ENCODE results near the gene TIAM2. TPM values are rescaled to one million over a fixed set of nuclear protein-coding genes. Genes with fewer than 3 reads are reported as not detected.

TIAM2 gene
- total and polyA plus RNA-seq, 10 of the 15 experiments (the other 5 are each of a cell fraction or from before 2014, with no cell fraction given): 1.1 to 10.5 (median 2.3) TPM

- TF ChIP-seq ATF7 (IDR thresholded peaks at IDR 0.05; ENCODE audit: low read depth): no peak
- no peak for TF ChIP-seq ZBTB11 (CRISPR knock-in tag; IDR thresholded peaks at IDR 0.05)
- TF ChIP-seq ZNF274 (IDR thresholded peaks at IDR 0.05; ENCODE audit: insufficient read depth, insufficient read length): no peak
- no peak for TF ChIP-seq PAX5 (IDR thresholded peaks at IDR 0.05; ENCODE audit: borderline replicate concordance, low read depth, low read length)
- no peak for TF ChIP-seq RUNX3 (IDR thresholded peaks at IDR 0.05; ENCODE audit: low read length)
- no peak for TF ChIP-seq HDAC6 (IDR thresholded peaks at IDR 0.05; ENCODE audit: unreplicated experiment)
- TF ChIP-seq BHLHE40 (IDR thresholded peaks at IDR 0.05; ENCODE audit: borderline replicate concordance in 1 of 2, low read depth in 2 of 2, low read length in 1 of 2): no peak
- no peak for TF ChIP-seq MTA3 (IDR thresholded peaks at IDR 0.05; ENCODE audit: borderline replicate concordance, low read length)
- no peak for TF ChIP-seq POLR2A (IDR thresholded peaks at IDR 0.05; ENCODE audit: low read depth, low read length)
- TF ChIP-seq ZNF207 (IDR thresholded peaks at IDR 0.05; ENCODE audit: borderline replicate concordance): no peak
- no peak for TF ChIP-seq E2F8 (IDR thresholded peaks at IDR 0.05; ENCODE audit: low read depth, partially characterized antibody)
- H3K27ac ChIP-seq (ENCODE audit: control insufficient read depth, insufficient read depth): no peak overlapping the region
- in situ Hi-C loops (cut with MboI): no loop called here
- ChIA-PET SMC1A (ENCODE audit: uncharacterized antibody, unreplicated experiment) (interaction anchor here (1.1 to 3.6 kb wide), 4 partner anchors 8 to 351 kb away, joined by 3 to 15 read pairs (median 12); no protein-coding TSS in a partner anchor), RAD21 (ENCODE audit: unreplicated experiment) (interaction anchor here (0.9 to 3.0 kb wide), 4 partner anchors 11 to 88 kb away, joined by 3 to 13 read pairs (median 4); no protein-coding TSS in a partner anchor), CTCF (interaction anchor here (1.3 to 2.8 kb wide), 3 partner anchors 8 to 28 kb away, joined by 3 to 6 read pairs (median 3); no protein-coding TSS in a partner anchor), POLR2A (interaction anchor here (0.6 kb wide), 1 partner anchor 81 kb away, joined by 4 read pairs; no protein-coding TSS in a partner anchor)
- no peaks in the 10 kb centered on the region for H4K20me1 ChIP-seq (ENCODE audit: control insufficient read depth, insufficient read depth)
- no peak overlapping the region for H3K9ac ChIP-seq (ENCODE audit: control insufficient read depth, insufficient read depth, low read length)
- no peak overlapping the region for H2AFZ ChIP-seq (ENCODE audit: control insufficient read depth, low read depth, low read length)
- FAIRE-seq (no peak), ATAC-seq (no peak), DNase-seq (ENCODE audit: low read depth, low spot score) (no peak)
- H3K9me3 ChIP-seq (replicated peaks; ENCODE audit: control insufficient read depth, insufficient read depth, low read length): no peaks in the 10 kb centered on the region
- H3K4me2 ChIP-seq (ENCODE audit: control insufficient read depth, insufficient read depth): no peak overlapping the region
- intact Hi-C loops (cut with micrococcal nuclease; ENCODE audit: unreplicated experiment): no loop called here
- no peak overlapping the region for H3K4me3 ChIP-seq
- H3K27me3 ChIP-seq (replicated peaks in 1 of 2; ENCODE audit: control insufficient read depth in 2 of 2, insufficient read depth in 2 of 2, low read length in 1 of 2): no peaks in the 10 kb centered on the region
- H3K36me3 ChIP-seq (ENCODE audit: control insufficient read depth in 2 of 2, insufficient read depth in 2 of 2, low read length in 1 of 2): peaks cover 18 to 20% of the 10 kb centered on the region in 2 experiments; a peak in 3 of 4 replicates
- 98% methylated on average over 3 of the region's 3 CpGs for WGBS (ENCODE audit: insufficient coverage, insufficient replicate concordance, low lambda C conversion rate, missing lambda C conversion rate)
- peaks cover 17% of the 10 kb centered on the region for H3K4me1 ChIP-seq (ENCODE audit: control insufficient read depth, insufficient read depth, low read length)
- H3K79me2 ChIP-seq (ENCODE audit: control insufficient read depth, insufficient read depth, low read length): no peaks in the 10 kb centered on the region
- no TSS peak for BruUV-seq (replicated peaks)
These were observed 264.1 kb downstream of the TIAM2 start for GRCh38 chr6:155259204-155259603.

Data from GM12878 (cell line).